Stimulated activated CD4-positive, alpha-beta T cell treated with anti-CD3 and anti-CD28 coated beads, TNF-alpha, amount 100 ng/mL, for 1 hour (primary cell): ENCODE results near the gene ZBTB20.

Experiments used
- DNase-seq, 3 donors: peaks; one replicate each; pipeline ENCODE4 v3.0.0-alpha.2; 2020; ENCODE audit warnings: low read depth in 3 of 3, low spot score in 1 of 3

Gene ZBTB20

DNA sequence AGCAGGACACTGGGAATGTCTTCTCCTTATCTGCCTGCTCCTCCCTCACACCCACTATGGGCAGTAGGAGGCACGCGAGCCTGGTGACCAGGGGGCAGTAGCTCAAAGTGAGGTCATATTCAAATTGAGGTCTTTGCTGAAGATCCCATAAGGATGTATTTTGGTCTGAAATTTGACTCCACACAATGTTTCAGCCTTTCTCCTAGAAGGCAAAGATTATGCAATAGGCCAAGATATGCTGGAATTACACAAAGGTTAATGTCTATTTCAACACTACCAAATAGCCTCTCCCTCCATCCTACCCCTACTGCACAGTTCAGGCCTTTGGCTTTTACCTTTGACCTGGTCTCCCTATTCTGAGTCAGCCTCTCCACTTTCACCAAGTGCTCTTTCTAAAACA, 650.2 kb downstream of the ZBTB20 start:
- DNase-seq: no peak

GRCh38 chr3:114496466-114496865, 650.6 kb downstream of the ZBTB20 start:
- no peak for DNase-seq

GRCh38 chr3:114496021-114496434, 651.1 kb downstream of the ZBTB20 start:
- DNase-seq: no peak

- no peak for DNase-seq
Measured at GRCh38 chr3:114494498-114494897, 652.6 kb downstream of the ZBTB20 start.

DNA sequence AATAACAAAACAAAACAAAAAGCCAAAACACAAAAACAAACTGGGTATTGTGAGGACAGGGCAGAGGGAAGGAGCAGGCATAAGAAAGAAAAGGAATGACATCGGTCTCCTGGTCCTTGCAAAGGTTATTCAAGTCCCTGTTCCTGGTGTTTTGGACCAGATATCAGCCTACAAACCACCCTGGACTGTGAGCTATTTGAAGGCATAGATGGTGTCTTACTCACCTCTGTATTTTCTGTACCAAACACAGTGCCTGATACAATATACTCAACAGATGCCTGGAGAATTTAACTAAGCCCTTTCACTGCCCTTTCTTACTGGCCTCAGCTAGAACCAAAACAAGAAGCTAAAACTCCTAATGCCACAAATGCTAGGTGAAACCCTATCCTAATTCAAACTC, 656.3 kb downstream of the ZBTB20 start:
- DNase-seq: no peak

DNA sequence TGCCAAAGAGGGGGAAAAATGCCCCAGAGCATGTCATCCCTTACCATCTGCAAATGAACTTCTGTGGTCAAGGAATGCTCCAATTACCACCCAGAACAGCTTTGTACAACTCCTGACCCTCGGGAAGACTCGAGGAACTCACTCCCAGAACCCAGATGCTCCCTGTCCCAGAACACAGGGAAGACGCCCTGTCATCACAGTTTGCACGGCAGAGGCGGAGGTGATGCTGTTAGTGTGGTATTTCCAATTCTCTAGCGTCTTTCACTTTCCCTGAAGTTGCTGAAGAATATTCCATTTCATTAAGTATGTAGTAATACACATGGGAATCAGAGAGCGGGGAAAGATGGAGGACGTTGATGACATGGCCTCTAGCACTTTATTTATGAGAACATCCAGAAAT, 659.6 kb downstream of the ZBTB20 start:
- no peak for DNase-seq

GRCh38 chr3:114484919-114485318, 662.2 kb downstream of the ZBTB20 start:
- DNase-seq: no peak

GRCh38 chr3:114481113-114481512, 666.0 kb downstream of the ZBTB20 start:
- DNase-seq: no peak

DNA sequence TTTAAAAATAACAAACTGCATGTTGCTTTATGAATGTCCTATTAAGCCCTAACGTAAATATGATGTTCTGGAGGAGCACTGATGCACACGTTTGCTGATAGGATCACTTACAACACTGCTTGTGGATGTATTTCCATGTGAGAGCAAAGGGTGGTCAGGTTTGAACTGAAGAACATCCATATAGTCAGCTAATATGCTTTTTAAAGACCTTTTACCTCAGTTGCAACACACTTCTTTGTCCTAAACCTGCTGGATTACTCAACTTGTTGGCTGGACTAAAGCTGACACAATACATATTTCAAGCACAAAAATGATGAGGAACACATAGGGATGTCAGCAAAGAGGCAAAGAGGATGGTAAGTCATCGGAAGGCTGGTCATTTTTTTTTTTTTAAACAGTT, 666.6 kb downstream of the ZBTB20 start:
- DNase-seq: no peak

- no peak for DNase-seq
Measured at GRCh38 chr3:114478801-114479200, 668.3 kb downstream of the ZBTB20 start.

DNA sequence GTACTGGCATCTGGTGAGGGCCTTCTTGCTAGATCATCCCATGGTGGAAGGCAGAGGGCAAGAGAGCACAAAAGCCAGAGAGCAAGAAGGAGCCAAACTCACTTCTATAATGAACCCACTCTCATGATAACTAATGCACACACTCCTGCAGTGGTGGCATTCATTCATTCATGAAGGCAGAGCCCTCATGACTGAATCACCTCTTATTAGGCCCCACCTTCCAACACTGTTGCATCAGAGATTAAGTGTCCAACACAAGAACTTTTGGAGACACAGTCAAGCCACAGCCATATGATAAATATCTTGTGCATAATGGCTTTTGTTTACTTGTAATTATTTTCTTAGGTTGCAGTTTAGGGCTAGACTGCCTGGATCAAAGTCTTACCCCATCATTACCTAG, 670.6 kb downstream of the ZBTB20 start:
- DNase-seq: no peak

- no peak for DNase-seq
Measured at GRCh38 chr3:114471478-114471877, 675.6 kb downstream of the ZBTB20 start.

DNA sequence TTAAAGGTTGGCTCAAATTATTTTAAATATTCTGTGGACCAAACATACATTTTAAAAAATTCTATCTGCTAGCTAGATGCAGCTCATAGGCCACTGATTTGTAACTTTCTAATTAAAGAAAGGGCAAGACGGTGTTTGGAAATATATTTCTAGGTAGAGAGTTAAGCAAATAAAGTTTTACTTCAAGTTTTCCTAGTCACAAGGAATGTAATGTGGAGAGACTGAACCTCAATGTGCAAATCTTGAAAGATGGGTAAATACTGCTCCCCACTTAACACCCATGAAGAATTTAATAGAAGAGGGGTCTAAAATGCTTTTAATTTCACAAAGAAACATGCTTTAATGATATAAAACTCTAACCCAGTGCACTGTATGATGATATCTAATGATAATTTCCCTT, 678.0 kb downstream of the ZBTB20 start:
- DNase-seq: no peak

GRCh38 chr3:114466816-114467215, 680.3 kb downstream of the ZBTB20 start:
- no peak for DNase-seq

DNA sequence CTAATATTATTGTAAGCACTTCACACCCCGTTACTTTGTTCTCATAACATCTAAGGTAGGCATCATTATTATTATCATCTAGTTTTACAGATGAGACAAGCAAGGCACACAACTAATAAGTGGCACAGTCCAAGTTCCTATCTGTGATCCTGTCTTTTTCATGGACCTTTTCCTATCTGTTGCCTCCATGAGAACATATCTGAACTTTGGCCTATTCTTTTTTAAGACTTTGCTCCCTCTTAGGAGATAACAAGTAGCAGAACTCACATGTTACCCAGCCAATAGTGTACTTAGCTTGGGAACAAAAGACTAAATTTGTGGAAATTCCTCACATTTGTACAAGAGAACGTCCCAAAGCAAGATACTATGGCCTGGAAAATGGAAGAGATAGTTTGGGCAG, 680.8 kb downstream of the ZBTB20 start:
- no peak for DNase-seq

GRCh38 chr3:114464548-114464947, 682.5 kb downstream of the ZBTB20 start:
- no peak for DNase-seq

DNA sequence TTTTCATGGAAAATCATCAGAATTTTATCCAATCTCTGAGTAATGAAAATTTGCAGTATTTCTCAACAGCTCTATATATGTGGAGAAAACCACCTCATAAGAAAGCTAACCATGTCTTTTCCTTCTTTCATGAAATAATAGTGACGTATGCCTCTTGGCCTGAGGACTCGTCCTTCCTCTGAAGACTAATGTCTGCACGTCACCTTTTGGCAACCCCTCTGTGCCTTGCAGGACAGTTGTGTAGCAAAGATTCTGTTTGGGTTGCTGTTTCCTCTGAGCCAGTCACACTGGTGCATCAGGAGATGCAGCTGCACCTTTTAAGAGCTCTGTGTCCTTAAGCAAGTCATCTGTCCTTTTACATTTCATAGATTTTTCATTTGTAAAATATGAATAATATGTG, 684.3 kb downstream of the ZBTB20 start:
- no peak for DNase-seq

GRCh38 chr3:114460459-114460858, 686.6 kb downstream of the ZBTB20 start:
- no peak for DNase-seq

DNA sequence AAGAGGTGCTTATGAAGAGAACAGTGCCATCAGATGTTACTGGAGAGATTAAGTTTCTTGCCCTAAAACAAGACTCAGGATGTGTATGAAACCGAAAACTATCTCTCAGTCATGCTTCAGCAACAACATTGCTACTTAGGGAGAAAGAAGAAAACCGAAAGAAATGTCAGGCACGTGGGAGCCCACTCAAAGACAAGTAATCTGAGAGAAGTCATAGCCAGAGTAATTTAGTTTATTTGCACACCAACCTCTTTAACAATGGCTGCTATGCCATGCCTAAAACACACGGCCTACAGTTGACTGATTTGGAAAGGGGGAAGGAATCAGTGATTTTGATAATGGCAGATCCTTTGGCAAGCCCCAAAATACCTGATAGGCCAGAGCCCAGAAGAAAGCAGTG, 690.3 kb downstream of the ZBTB20 start:
- no peak for DNase-seq

DNA sequence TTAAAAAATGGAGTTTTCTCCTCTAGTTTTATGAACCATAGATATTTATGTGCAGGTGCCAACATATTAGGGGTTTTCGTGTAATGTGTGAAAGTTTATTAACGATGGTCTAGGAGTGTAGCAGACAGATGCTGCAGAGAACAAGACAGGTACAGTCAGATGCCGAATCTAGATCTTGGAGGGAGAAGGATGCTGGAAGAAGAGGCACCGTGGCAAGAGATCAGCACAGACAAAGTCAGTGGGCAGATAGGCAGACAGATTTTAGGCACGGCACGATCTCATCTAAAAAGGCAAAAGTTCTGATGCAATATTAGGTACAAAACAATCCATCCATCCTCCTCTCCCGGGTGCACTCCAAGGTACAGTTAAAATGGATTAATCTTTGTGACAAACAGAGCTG, 691.7 kb downstream of the ZBTB20 start:
- no peak for DNase-seq

GRCh38 chr3:114454551-114455251, 692.4 kb downstream of the ZBTB20 start:
- DNase-seq: no peak

DNA sequence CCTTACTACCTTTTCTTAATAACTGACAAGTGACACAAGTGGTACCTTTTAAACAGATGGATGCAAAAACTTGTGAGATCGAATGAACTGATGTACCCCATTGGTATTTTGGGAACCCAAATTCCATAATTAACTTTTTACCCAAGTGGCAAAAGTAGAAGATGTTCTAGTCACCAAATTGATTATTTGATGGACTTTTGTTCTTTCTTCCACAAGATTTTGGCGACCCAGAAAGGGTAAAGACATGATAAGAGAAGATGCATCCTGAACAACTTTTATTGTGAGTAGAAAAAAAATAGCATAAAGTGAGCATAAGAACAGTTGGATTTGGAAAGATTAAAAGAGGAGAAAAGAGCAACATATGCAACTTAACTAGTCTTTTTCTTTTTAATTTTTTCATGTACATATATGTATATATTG, 693.7 kb downstream of the ZBTB20 start:
- no peak for DNase-seq

- DNase-seq: no peak
Measured at GRCh38 chr3:114452937-114453336, 694.2 kb downstream of the ZBTB20 start.

GRCh38 chr3:114452256-114452655, 694.8 kb downstream of the ZBTB20 start:
- DNase-seq: no peak
